Cerebellar nuclear complex (tissue), 1 donor: ENCODE measurements around the gene RAD50.
"Not testable (repeated sequence)": the region's sequence is repeated elsewhere in the genome, so short reads cannot be mapped to it uniquely, and the experiment has no call there.

Source experiments
- DNase-seq, 2 experiments: peaks; one replicate each; lab custom pipeline; 2025; lab: John Stamatoyannopoulos, UW

Gene RAD50

DNA sequence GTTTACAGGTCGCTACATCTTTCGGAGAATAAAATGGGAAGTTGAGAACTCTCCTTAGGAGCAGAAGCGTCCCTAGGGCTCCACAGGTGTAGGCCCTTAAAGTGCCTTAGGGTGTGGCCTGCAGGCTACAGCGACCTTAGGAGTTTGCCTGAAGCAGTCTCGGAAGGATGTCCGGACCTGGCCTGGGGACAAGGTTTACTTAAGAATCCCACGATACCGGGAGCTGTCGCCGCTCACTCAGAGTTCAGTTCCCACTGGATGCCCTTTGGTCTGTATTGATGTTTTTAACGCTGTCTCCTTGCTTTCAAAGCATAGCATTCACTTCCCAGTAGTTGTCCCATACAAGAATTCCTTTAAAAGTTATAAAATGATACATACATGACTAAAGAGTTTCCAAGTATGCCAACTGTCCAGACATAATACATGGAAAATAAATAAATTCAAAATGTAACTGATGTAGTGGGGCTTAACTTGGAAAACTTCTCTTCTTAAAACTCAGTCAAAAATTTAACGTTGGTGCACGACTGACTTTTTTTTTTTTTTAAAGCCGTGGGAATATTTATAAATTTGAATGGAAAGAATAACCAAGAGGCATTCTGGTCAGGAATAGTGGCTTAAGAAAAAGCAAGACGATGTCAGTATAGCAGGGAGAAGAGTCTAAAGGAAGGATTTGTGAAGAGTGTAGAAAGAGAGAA, 848 bp downstream of the RAD50 start:
- no peak for DNase-seq

DNA sequence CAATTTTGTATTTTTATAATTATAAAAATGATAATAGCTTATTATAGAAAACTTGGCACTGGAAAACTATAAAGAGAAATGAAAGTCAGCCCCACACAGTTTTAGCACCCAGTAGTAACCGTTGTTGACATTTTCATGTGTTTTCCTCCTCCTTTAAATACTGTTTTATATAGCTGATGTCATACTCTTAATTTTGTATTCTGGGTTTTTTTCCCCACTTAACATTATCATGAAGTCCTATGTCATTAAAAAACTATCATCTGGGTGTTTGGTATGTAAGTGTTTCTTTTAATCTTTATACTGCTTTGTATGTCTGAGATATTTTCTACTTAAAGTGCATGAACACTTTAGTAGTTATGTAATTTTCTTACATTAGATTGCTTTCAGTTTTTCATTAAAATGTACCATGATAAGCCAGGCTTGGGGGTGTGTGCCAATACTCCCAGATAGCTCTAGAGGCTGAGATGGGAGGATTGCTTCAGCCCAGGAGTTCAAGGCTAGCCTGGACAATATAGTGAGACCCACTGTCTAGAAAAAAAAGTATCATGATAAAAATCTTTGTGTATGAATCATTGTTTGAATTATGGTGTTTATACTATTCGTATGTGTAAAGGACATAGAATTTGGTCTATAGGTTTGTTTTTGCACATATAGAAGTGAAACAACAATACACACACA, 2.7 kb downstream of the RAD50 start:
- no peak for DNase-seq

DNA sequence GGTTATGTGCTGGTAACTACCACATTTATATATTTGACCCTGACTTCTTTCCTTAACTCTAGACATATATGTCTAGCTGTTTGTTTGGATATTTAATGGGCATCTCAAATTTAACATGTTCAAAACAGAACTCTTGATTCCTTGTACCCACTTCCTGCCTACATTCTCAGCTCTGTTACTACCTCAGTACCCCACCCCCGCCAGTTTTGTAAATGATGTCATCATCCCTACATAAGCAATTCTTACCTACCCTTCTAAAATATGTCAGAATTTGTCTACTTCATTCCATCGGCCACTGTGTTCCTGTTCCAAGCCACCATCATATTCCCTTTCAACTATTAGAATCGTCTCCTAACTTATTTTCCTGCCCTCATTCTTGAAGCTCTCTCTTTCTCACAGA, 4.8 kb downstream of the RAD50 start:
- no peak for DNase-seq

GRCh38 chr5:132564555-132564954, 7.8 kb downstream of the RAD50 start:
- DNase-seq, result not testable (repeated sequence)

- no peak for DNase-seq
Measured at GRCh38 chr5:132566657-132567056, 9.9 kb downstream of the RAD50 start.

DNA sequence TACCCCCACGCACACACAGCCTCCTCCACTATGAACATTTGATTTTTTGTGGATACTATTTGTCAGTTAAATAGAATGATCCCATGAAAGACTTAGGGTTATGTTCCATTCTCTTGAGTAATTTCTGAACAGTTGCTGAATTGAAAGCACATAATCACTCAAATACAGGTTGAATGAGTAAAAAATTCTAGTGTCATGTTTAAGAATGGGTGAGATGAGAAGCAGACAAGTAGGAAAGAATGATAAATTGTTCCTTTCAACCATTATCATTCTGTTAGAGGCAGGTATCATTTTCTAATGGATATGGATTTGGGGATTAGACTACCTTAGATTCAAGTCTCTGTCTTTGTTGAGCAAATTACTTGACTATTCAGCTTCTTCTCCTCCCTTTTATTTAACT, 19.3 kb downstream of the RAD50 start:
- no peak for DNase-seq

DNA sequence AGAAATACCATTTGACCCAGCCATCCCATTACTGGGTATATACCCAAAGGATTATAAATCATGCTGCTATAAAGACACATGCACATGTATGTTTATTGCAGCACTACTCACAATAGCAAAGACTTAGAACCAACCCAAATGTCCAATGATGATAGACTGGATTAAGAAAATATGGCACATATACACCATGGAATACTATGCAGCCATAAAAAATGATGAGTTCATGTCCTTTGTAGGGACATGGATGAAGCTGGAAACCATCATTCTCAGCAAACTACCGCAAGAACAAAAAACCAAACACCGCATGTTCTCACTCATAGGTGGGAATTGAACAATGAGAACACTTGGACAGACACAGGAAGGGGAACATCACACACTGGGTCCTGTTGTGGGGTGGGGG, 27.8 kb downstream of the RAD50 start:
- not testable (repeated sequence) for DNase-seq

DNA sequence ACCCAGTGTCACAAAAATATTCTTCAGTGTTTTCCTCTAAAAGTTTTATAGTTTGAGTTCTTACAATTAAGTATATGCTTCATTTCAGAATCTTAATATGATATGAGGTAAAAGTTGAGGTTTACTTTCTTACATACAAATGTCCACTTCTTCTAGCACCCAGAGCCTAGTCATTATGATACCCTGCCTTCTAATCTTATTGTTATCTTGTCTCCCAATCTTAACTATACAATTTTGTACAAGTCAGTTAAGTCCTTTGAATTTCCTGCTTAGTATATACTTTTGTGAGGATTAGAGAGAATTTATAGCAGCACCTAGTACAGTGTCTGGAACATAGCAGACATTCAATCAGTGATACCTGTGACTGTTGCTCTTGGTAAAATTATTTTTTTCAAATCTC, 29.3 kb downstream of the RAD50 start:
- no peak for DNase-seq

- DNase-seq, result no peak
Measured at GRCh38 chr5:132589467-132589866, 32.7 kb downstream of the RAD50 start.

GRCh38 chr5:132591145-132591544, 34.4 kb downstream of the RAD50 start:
- DNase-seq, result no peak

- DNase-seq, result no peak
Measured at GRCh38 chr5:132592521-132592920, 35.7 kb downstream of the RAD50 start.

- DNase-seq, result no peak
Measured at GRCh38 chr5:132594170-132594569, 37.4 kb downstream of the RAD50 start.

- DNase-seq, result no peak
Measured at GRCh38 chr5:132595624-132596023, 38.8 kb downstream of the RAD50 start.

GRCh38 chr5:132601071-132601728, 44.4 kb downstream of the RAD50 start:
- DNase-seq, result no peak

- no peak for DNase-seq
Measured at GRCh38 chr5:132607095-132607494, 50.3 kb downstream of the RAD50 start.

DNA sequence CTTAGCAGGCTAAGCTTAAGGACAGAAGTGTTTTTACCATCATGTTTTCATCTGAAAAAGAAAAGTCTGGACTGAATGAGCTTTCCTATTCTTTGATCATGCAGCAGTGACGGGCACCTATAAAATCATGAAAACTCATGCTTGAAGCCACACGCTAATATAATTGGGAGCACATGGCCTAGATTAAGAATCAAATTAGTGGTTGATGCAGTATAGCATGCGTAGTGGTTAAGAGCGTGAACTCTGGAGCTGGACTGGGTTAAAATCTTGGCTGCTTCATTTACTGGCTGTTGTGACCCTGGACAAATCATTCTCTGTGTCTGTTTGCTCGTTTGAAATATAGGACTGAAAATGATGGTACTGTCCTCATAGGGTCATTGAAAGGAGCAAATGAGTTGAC, 51.3 kb downstream of the RAD50 start:
- no peak for DNase-seq

DNA sequence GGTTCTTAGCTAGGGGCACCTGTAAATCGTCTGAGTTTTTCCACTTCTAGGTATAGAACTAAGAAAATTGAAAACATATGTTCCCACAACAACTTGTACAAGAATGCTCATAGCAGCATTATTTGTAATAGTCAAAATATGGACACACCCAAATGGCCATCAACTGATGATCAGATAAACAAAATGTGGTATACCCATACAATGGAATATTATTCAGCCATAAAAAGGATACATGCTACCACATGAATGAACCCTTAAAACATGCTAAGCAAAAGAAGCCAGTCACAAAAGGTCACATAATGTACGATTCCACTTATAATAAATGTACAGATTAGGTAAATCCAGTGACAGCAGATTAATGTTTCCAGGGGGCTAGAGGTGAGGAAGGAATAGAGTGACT, 55.2 kb downstream of the RAD50 start:
- no peak for DNase-seq

DNA sequence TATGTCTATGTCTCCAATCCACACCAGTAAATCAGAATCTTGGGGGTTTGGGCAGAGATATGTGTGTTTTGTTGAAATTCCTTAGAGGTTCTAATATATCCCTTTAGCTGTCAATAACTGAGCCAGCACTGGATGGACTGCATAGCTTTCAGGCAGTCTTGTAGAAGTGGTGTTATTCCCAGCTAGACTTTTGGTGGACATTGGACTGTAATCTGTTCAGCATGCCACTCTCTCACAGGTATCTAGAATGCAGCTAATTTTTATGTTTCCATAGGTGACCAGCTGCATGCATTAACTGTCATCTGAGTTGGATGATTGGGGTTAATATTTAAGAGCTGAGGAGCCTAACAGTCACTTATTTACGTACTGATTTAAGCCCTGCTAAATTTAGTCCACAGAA, 56.1 kb downstream of the RAD50 start:
- no peak for DNase-seq

DNA sequence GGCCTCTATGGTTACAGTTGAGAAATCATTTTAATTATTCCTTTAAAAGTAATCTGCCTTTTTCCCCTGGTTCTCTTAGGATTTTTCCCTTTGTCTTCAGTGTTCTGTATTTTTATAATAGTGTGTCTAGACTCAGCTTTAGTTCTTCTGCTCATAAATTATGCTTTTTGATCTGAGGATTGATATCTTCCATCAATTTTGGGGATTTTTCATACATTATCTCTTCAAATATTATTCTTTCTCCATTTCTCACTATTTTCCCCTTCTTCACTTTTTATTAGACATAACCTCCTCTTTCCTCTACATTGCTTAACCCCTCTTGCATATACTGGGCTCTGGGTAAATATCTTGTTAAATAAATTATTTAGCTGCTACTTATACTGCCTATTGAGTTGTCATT, 64.9 kb downstream of the RAD50 start:
- no peak for DNase-seq

DNA sequence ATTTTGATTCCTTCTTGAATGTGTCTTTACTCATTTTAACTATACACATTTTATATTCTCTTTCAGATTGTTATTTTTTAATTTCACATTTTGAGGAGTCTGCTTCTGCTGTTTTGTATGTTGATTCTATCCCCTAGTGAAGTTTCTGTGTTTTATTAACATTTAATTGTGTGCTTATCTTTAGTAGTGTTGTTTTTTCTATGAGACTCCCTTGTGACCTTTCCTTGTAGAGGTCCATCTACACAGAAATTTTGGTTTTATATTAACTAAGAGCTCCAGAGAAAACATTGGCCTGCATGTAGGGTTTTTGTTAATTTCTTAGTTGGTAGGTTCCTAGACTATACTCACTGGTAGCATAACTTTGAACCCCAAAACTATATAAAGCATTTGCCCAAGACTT, 65.8 kb downstream of the RAD50 start:
- no peak for DNase-seq

- no peak for DNase-seq
Measured at GRCh38 chr5:132627470-132627869, 70.7 kb downstream of the RAD50 start.

DNA sequence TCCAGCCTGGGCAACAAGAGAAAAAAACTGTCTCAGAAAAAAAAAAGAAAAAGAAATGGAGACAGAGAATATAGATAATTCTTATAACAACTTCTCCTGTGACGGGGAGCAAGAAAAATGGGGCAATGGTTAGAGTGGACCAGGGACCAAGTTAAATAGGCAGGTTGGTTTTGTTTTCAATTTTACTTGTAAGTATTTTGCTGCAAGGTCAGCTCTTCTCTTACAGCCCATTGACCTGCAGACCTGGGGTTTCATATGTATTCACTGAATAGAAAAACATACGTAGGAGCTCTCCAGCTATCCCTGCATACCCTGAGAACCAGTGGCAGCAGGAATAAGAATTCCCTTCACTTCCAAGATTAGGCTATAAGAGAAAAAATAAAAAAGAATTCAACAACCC, 72.0 kb downstream of the RAD50 start:
- DNase-seq, result no peak

GRCh38 chr5:132629230-132629944, 72.6 kb downstream of the RAD50 start:
- DNase-seq, result no peak
